Measurements from ENCODE around the gene ZNF76.
"Not testable (repeated sequence)": the region's sequence is repeated elsewhere in the genome, so short reads cannot be mapped to it uniquely, and the experiment has no call there.

Gene ZNF76

DNA sequence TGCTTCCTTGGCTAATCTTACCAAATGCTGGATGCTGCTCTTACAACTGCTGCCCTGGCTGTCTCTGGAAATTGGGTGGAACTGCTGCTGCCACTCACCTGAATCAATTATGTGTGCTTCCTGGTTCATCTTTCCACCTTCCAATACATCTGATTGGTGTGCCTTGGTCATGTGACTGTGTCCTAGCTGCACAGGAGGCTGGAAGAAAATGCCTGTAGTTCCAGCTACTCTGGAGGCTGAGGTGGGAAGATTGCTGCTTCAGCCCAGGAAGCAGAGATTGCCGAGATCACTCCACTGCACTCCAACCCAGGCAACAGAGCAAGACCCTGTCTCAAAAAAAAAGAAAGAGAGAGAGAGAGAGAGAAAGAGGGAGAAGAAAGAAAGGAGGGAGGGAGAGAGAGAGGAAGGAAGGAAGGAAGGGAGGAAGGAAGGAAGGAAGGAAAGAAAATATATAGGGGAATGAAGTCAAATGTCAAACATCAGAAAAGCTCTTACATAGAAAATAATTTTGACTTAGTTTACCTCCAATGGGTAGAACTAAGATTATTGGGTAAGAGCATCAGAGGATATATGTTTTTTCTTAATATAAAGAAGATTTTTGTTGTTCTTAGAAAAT lies 68.7 kb downstream of the ZNF76 start:
- H3K27me3 ChIP-seq (replicated peaks; ENCODE audit: control insufficient read depth, insufficient read depth, low read length), result no peaks in the 10 kb centered on the region
- no peak for DNase-seq (ENCODE audit: extremely low read depth, insufficient read length)
- H3K4me3 ChIP-seq (replicated peaks; ENCODE audit: low read depth, low read length), result no peak overlapping the region
- peaks cover 2% of the 10 kb centered on the region for H3K36me3 ChIP-seq (ENCODE audit: control insufficient read depth, insufficient read depth, low read length)
- TF ChIP-seq, protein P1, sequence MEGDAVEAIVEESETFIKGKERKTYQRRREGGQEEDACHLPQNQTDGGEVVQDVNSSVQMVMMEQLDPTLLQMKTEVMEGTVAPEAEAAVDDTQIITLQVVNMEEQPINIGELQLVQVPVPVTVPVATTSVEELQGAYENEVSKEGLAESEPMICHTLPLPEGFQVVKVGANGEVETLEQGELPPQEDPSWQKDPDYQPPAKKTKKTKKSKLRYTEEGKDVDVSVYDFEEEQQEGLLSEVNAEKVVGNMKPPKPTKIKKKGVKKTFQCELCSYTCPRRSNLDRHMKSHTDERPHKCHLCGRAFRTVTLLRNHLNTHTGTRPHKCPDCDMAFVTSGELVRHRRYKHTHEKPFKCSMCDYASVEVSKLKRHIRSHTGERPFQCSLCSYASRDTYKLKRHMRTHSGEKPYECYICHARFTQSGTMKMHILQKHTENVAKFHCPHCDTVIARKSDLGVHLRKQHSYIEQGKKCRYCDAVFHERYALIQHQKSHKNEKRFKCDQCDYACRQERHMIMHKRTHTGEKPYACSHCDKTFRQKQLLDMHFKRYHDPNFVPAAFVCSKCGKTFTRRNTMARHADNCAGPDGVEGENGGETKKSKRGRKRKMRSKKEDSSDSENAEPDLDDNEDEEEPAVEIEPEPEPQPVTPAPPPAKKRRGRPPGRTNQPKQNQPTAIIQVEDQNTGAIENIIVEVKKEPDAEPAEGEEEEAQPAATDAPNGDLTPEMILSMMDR (IDR thresholded peaks at IDR 0.05; ENCODE audit: insufficient read depth, low read length, poor library complexity, severe bottlenecking), result no peak

DNA sequence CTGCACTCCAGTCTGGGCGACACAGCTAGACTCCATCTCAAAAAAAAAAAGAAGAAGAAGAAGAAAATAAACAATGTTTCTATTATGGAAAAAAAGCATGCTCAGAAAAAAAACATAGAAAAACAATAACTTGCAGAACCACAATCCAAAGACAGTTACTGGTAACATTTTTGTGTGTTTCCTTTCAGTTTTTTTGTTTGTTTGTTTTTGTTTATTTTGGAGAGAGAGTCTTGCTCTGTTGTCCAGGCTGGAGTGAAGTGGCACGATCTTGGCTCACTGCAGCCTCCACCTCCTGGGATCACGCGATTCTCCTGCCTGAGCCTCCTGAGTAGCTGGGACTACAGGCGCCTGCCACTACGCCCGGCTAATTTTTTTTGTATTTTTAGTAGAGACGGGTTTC lies 69.4 kb downstream of the ZNF76 start:
- not testable (repeated sequence) for H3K36me3 ChIP-seq (ENCODE audit: control insufficient read depth, insufficient read depth, low read length); DNase-seq (ENCODE audit: extremely low read depth, insufficient read length); H3K4me3 ChIP-seq (replicated peaks; ENCODE audit: low read depth, low read length); H3K27me3 ChIP-seq (replicated peaks; ENCODE audit: control insufficient read depth, insufficient read depth, low read length)

DNA sequence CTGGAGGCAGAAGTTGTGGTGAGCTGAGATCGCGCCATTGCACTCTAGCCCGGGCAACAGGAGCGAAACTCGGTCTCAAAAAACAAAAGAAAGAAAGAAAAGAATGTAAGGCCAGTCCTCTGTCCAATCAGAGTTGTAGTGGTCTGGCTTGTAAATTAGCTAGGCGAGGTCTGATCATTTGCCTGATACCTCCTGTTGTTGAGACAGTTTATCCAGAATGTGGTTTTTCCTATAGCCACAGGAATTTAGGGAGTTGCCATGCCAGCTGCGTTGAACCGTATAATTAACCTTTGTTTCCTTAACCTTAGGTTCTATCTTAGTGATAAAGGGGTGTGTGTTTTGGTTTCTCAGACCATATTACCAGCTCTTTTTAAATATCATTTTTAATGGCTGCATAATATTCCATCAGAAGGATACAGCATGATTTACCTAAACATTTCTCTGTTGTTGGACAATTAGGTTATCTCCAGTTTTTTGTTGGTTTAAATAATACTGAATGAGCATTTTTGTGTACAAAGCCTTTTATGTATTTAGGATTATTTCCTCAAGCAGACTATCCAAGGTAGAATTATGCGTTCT lies 71.1 kb downstream of the ZNF76 start:
- no peak for DNase-seq (ENCODE audit: extremely low read depth, insufficient read length)
- TF ChIP-seq, protein P1 (IDR thresholded peaks at IDR 0.05; ENCODE audit: insufficient read depth, low read length, poor library complexity, severe bottlenecking), result no peak
- Histone ChIP-seq H3K27me3 (replicated peaks; ENCODE audit: control insufficient read depth, insufficient read depth, low read length) (no peaks in the 10 kb centered on the region), H3K36me3 (ENCODE audit: control insufficient read depth, insufficient read depth, low read length) (no peaks in the 10 kb centered on the region), H3K4me3 (replicated peaks; ENCODE audit: low read depth, low read length) (no peak overlapping the region)

DNA sequence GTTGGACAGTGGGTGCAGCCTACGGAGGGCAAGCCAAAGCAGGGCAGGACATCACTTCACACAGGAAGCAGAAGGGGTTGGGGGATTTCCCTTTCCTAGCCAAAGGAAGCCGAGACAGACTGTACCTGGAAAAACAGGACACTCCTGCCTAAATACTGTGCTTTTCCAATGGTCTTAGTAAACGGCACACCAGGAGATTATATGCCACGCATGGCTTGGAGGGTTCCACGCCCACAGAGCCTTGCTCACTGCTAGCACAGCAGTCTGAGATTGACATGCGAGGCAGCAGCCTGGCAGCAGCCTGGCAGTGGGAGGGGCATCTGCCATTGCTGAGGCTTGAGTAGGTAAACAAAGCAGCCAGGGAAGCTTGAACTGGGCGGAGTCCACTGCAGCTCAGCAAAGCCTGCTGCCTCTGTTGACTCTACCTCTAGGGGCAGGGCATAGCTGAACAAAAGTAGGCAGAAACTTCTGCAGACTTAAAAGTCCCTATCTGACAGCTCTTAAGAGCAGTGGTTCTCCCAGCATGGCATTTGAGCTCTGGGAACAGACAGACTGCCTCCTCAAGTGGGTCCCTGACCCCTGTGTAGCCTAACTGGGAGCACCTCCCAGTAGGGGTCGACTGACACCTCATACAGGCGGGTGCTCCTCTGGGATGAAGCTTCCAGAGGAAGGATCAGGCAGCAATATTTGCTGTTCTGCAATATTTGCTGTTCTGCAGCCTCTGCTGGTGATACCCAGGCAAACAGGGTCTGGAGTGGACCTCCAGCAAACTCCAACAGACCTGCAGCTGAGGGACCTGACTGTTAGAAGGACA lies 72.7 kb downstream of the ZNF76 start:
- TF ChIP-seq, protein P1 (IDR thresholded peaks at IDR 0.05; ENCODE audit: insufficient read depth, low read length, poor library complexity, severe bottlenecking), result peak; percentile 5
- DNase-seq (ENCODE audit: extremely low read depth, insufficient read length); H3K27me3 ChIP-seq (replicated peaks; ENCODE audit: control insufficient read depth, insufficient read depth, low read length); H3K36me3 ChIP-seq (ENCODE audit: control insufficient read depth, insufficient read depth, low read length); H3K4me3 ChIP-seq (replicated peaks; ENCODE audit: low read depth, low read length): not testable (repeated sequence)

DNA sequence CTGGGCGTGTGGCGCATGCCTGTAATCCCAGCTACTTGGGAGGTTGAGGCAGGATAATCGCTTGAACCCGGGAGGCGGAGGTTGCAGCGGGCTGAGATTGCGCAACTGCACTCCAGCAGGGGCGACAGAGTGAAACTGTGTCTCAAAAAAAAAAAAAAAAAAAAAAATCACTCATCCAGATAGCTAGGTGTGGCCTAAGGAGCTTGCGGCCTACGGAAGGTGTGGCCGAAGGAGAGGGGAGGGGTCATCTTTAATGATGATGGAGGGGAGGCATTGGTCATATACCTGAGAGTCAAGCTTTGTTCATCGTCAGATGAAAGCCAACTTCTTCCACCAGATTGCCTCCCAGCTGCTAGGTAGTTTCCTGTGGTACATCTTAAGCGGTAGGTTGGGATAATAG lies 82.0 kb downstream of the ZNF76 start:
- TF ChIP-seq, protein P1 (IDR thresholded peaks at IDR 0.05; ENCODE audit: insufficient read depth, low read length, poor library complexity, severe bottlenecking), result no peak
- peaks cover 3% of the 10 kb centered on the region for H3K36me3 ChIP-seq (ENCODE audit: control insufficient read depth, insufficient read depth, low read length)
- H3K4me3 ChIP-seq (replicated peaks; ENCODE audit: low read depth, low read length), result no peak overlapping the region
- no peak for DNase-seq (ENCODE audit: extremely low read depth, insufficient read length)
- no peaks in the 10 kb centered on the region for H3K27me3 ChIP-seq (replicated peaks; ENCODE audit: control insufficient read depth, insufficient read depth, low read length)
